Mesenchymal stem cell (in vitro differentiated cells and primary cell): ENCODE measurements around the gene STAC2.

Source experiments
- DNase-seq: peaks from one replicate; pipeline ENCODE4 v3.0.0-alpha.2; 2013
- H2AFZ ChIP-seq: one replicate; pipeline ENCODE4 v1.6.1; 2013; ENCODE audit warnings: low read depth, mild to moderate bottlenecking, control low read depth, inconsistent platforms, low read length, moderate library complexity
- H2AK5ac ChIP-seq: 2 replicates; pipeline ENCODE4 v1.6.1; 2013; ENCODE audit warnings: low read length, moderate library complexity, mild to moderate bottlenecking, inconsistent platforms; ENCODE audit not compliant: severe bottlenecking
- H2BK120ac ChIP-seq: one replicate; pipeline ENCODE4 v1.6.1; 2013; ENCODE audit warnings: low read depth, mild to moderate bottlenecking, inconsistent platforms, low read length, moderate library complexity
- H2BK12ac ChIP-seq, 2 experiments: one replicate each; pipeline ENCODE4 v1.6.1; 2013; ENCODE audit warnings: inconsistent platforms in 2 of 2, low read length in 2 of 2, mild to moderate bottlenecking in 2 of 2, moderate library complexity in 2 of 2, control low read depth in 1 of 2
- H2BK15ac ChIP-seq: one replicate; pipeline ENCODE4 v1.6.1; 2013; ENCODE audit warnings: mild to moderate bottlenecking, low read depth, inconsistent platforms; ENCODE audit not compliant: poor library complexity, severe bottlenecking
- H2BK5ac ChIP-seq: 2 replicates; pipeline ENCODE4 v1.6.1; 2013; ENCODE audit warnings: low read depth, mild to moderate bottlenecking, low read length, control low read depth, inconsistent platforms; ENCODE audit not compliant: poor library complexity, severe bottlenecking
- H3K14ac ChIP-seq, 2 experiments: one replicate each; pipeline ENCODE4 v1.6.1; 2013; ENCODE audit warnings: inconsistent platforms in 2 of 2, low read length in 2 of 2, control low read depth in 1 of 2, mild to moderate bottlenecking in 1 of 2, moderate library complexity in 1 of 2
- H3K18ac ChIP-seq, 2 experiments: one replicate each; pipeline ENCODE4 v1.6.1; 2013; ENCODE audit warnings: inconsistent platforms in 2 of 2, low read length in 2 of 2, control low read depth in 1 of 2, low read depth in 1 of 2, mild to moderate bottlenecking in 1 of 2
- H3K23ac ChIP-seq, 2 experiments: one replicate each; pipeline ENCODE4 v1.6.1; 2013; ENCODE audit warnings: inconsistent platforms in 2 of 2, low read length in 2 of 2, mild to moderate bottlenecking in 2 of 2, moderate library complexity in 2 of 2, control low read depth in 1 of 2
- H3K27ac ChIP-seq: 2 replicates; pipeline ENCODE4 v1.5.1; 2013; ENCODE audit warnings: mild to moderate bottlenecking, moderate library complexity, low read length, control low read depth, inconsistent platforms; ENCODE audit not compliant: poor library complexity, severe bottlenecking
- H3K27me3 ChIP-seq, 2 experiments: 2 replicates each; pipeline versions ENCODE4 v1.6.1 to v1.7.0; 2013; ENCODE audit warnings: low read length in 2 of 2, mild to moderate bottlenecking in 2 of 2, moderate library complexity in 2 of 2, control low read depth in 1 of 2, inconsistent platforms in 1 of 2; ENCODE audit not compliant: control insufficient read depth in 1 of 2, insufficient read depth in 1 of 2
- H3K36me3 ChIP-seq, 2 experiments: 2 replicates each; pipeline versions ENCODE4 v1.6.1 to v1.7.0; 2013; ENCODE audit warnings: low read length in 2 of 2, control low read depth in 1 of 2, inconsistent platforms in 1 of 2, low read depth in 1 of 2, mild to moderate bottlenecking in 1 of 2; ENCODE audit not compliant: insufficient read depth in 2 of 2, control insufficient read depth in 1 of 2
- H3K4ac ChIP-seq, 2 experiments: one replicate each; pipeline ENCODE4 v1.6.1; 2013; ENCODE audit warnings: inconsistent platforms in 2 of 2, low read length in 2 of 2, mild to moderate bottlenecking in 2 of 2, moderate library complexity in 2 of 2, control low read depth in 1 of 2, low read depth in 1 of 2
- H3K4me1 ChIP-seq: 2 replicates; pipeline ENCODE4 v1.6.1; 2013; ENCODE audit warnings: low read depth, low read length, control low read depth; ENCODE audit not compliant: control insufficient read depth, insufficient read depth
- H3K4me2 ChIP-seq: 2 replicates; pipeline ENCODE4 v1.6.1; 2013; ENCODE audit warnings: low read length, mild to moderate bottlenecking, inconsistent platforms; ENCODE audit not compliant: poor library complexity, severe bottlenecking
- H3K4me3 ChIP-seq, 2 experiments: 2 replicates each; pipeline versions ENCODE4 v1.5.1 to v1.7.0; 2013; ENCODE audit warnings: low read length in 2 of 2, mild to moderate bottlenecking in 2 of 2, control low read depth in 1 of 2, low read depth in 1 of 2; ENCODE audit not compliant: insufficient read depth in 1 of 2
- H3K79me1 ChIP-seq: replicated peaks from 2 replicates; pipeline ENCODE4 v1.6.1; 2013; ENCODE audit warnings: mild to moderate bottlenecking, control low read depth, low read length, inconsistent platforms; ENCODE audit not compliant: poor library complexity, severe bottlenecking
- H3K9ac ChIP-seq: 2 replicates; pipeline ENCODE4 v1.7.0; 2013; ENCODE audit warnings: mild to moderate bottlenecking, low read length, moderate library complexity
- H3K9me3 ChIP-seq: 2 replicates; pipeline ENCODE4 v1.7.0; 2013; ENCODE audit warnings: mild to moderate bottlenecking, low read length; ENCODE audit not compliant: control insufficient read depth
- H4K8ac ChIP-seq: one replicate; pipeline ENCODE4 v1.6.1; 2013; ENCODE audit warnings: inconsistent platforms, mild to moderate bottlenecking, low read length, moderate library complexity
- H4K91ac ChIP-seq: one replicate; pipeline ENCODE4 v1.6.1; 2013; ENCODE audit warnings: mild to moderate bottlenecking, low read length, inconsistent platforms
- WGBS: methylation state at CpG from one replicate; pipeline ENCODE4 v1.1.7; 2013; ENCODE audit warnings: mixed read lengths; 5-methylcytosine and 5-hydroxymethylcytosine counted together

STAC2 gene

DNA sequence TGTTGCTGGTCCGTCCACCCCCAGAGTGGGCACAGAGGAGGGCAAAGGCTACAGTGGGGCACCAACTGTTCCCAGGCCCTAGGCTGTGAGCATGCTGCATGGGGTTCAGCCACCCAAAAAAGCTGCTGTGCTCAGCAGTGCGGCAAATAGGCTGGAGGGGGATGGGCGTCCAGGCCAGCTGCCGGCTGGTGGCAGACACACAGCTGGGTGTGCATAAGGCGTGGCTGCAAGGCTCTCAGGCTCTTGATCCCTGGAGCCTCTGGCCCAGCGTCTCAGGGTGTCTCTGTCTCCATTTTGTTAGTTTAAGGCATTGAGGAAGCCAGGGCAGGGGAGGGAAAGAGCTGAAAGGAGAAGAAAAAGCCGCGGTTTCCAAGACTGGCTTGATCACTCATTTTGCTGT, 16.9 kb downstream of the STAC2 start:
- Histone ChIP-seq H3K27ac (no peak overlapping the region), H2BK120ac (peak overlapping the region; percentile 23), H3K18ac (no peak overlapping the region), H4K8ac (no peak overlapping the region), H2AFZ (no peak overlapping the region), H3K4ac (no peak overlapping the region), H3K9me3 (no peaks in the 10 kb centered on the region), H4K91ac (peak overlapping the region; percentile 47), H3K23ac (no peak overlapping the region), H2AK5ac (no peak overlapping the region), H3K4me3 (peak overlapping the region; percentile 14 to 67), H2BK15ac (no peak overlapping the region), H3K36me3 (peaks cover 14 to 18% of the 10 kb centered on the region in 2 experiments), H3K79me1 (no peaks in the 10 kb centered on the region), H3K27me3 (peaks cover 10 to 12% of the 10 kb centered on the region in 2 experiments), H2BK5ac (no peak overlapping the region), H3K4me2 (peak overlapping the region; percentile 43), H3K4me1 (peaks cover 31% of the 10 kb centered on the region), H3K9ac (peak overlapping the region; percentile 74), H2BK12ac (peak overlapping the region; percentile 39 to 64), H3K14ac (no peak overlapping the region)
- WGBS, result 54% methylated on average over 8 of the region's 8 CpGs
- no peak for DNase-seq

- H3K36me3 ChIP-seq, result peaks cover 22 to 25% of the 10 kb centered on the region in 2 experiments
- no peak overlapping the region for H3K4me2 ChIP-seq
- no peak overlapping the region for H2AFZ ChIP-seq
- no peak overlapping the region for H3K27ac ChIP-seq
- DNase-seq, result no peak
- no peaks in the 10 kb centered on the region for H3K79me1 ChIP-seq
- no peak overlapping the region for H2BK120ac ChIP-seq
- H2AK5ac ChIP-seq, result no peak overlapping the region
- H3K9me3 ChIP-seq, result no peaks in the 10 kb centered on the region
- H2BK5ac ChIP-seq, result no peak overlapping the region
- peak overlapping the region; percentile 19 for H4K8ac ChIP-seq
- H3K4me1 ChIP-seq, result peaks cover 28% of the 10 kb centered on the region
- no peak overlapping the region for H4K91ac ChIP-seq
- H2BK15ac ChIP-seq, result no peak overlapping the region
- H3K18ac ChIP-seq, result no peak overlapping the region
- H3K23ac ChIP-seq, result no peak overlapping the region
- H3K9ac ChIP-seq, result no peak overlapping the region
- H3K27me3 ChIP-seq, result peaks cover 10 to 12% of the 10 kb centered on the region in 2 experiments
- 75% methylated on average over 7 of the region's 7 CpGs for WGBS
- no peak overlapping the region for H2BK12ac ChIP-seq
- H3K14ac ChIP-seq, result no peak overlapping the region
- no peak overlapping the region for H3K4ac ChIP-seq
- H3K4me3 ChIP-seq, result no peak overlapping the region
Observed at GRCh38 chr17:39208136-39208535, 17.6 kb downstream of the STAC2 start.

GRCh38 chr17:39205112-39205526, 20.6 kb downstream of the STAC2 start:
- no peaks in the 10 kb centered on the region for H3K79me1 ChIP-seq
- H2BK120ac ChIP-seq, result no peak overlapping the region
- H4K8ac ChIP-seq, result no peak overlapping the region
- no peak overlapping the region for H3K4me3 ChIP-seq
- no peak overlapping the region for H3K23ac ChIP-seq
- WGBS, result 92% methylated on average over 3 of the region's 3 CpGs
- peaks cover 25% of the 10 kb centered on the region for H3K4me1 ChIP-seq
- no peak overlapping the region for H2BK5ac ChIP-seq
- H3K18ac ChIP-seq, result no peak overlapping the region
- H4K91ac ChIP-seq, result no peak overlapping the region
- H3K4me2 ChIP-seq, result no peak overlapping the region
- no peak overlapping the region for H3K4ac ChIP-seq
- H2AK5ac ChIP-seq, result no peak overlapping the region
- H3K9me3 ChIP-seq, result no peaks in the 10 kb centered on the region
- H2BK15ac ChIP-seq, result no peak overlapping the region
- H2AFZ ChIP-seq, result no peak overlapping the region
- no peak overlapping the region for H3K9ac ChIP-seq
- DNase-seq, result no peak
- no peak overlapping the region for H2BK12ac ChIP-seq
- H3K14ac ChIP-seq, result no peak overlapping the region
- H3K27ac ChIP-seq, result no peak overlapping the region
- H3K27me3 ChIP-seq, result peaks cover 3 to 5% of the 10 kb centered on the region in 2 experiments
- H3K36me3 ChIP-seq, result peaks cover 38 to 44% of the 10 kb centered on the region in 2 experiments

DNA sequence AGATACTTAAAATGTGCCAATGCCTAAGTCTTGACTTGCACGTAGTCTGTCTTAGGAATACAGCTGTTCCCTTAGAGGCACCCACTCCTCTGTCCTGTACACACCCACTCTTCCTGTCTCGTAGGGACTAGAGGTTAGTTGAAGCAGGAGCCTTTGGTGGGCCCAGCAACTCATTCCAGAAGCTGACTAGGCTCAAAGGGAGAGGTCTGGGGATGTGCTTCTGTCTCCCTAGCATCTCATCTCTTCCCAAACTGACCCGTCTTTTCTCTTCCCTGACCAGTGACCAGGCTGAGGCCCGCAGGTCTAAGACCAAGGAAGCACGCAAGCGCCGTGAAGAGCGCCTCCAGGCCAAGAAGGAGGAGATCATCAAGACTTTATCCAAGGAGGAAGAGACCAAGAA, 21.5 kb downstream of the STAC2 start:
- H2AK5ac ChIP-seq, result no peak overlapping the region
- no peak overlapping the region for H3K4ac ChIP-seq
- no peak overlapping the region for H2AFZ ChIP-seq
- H2BK15ac ChIP-seq, result no peak overlapping the region
- H3K4me2 ChIP-seq, result no peak overlapping the region
- no peak overlapping the region for H2BK5ac ChIP-seq
- H4K8ac ChIP-seq, result no peak overlapping the region
- no peak overlapping the region for H2BK12ac ChIP-seq
- H3K18ac ChIP-seq, result no peak overlapping the region
- H3K27me3 ChIP-seq, result peaks cover 0 to 2% of the 10 kb centered on the region in 2 experiments
- no peak overlapping the region for H3K4me3 ChIP-seq
- H3K9me3 ChIP-seq, result no peaks in the 10 kb centered on the region
- H2BK120ac ChIP-seq, result no peak overlapping the region
- H3K14ac ChIP-seq, result no peak overlapping the region
- no peaks in the 10 kb centered on the region for H3K79me1 ChIP-seq
- peaks cover 19% of the 10 kb centered on the region for H3K4me1 ChIP-seq
- H3K27ac ChIP-seq, result no peak overlapping the region
- no peak overlapping the region for H3K9ac ChIP-seq
- no peak overlapping the region for H3K23ac ChIP-seq
- H3K36me3 ChIP-seq, result peaks cover 38 to 44% of the 10 kb centered on the region in 2 experiments
- H4K91ac ChIP-seq, result no peak overlapping the region
- WGBS, result 97% methylated on average over 7 of the region's 8 CpGs
- DNase-seq, result no peak
